H9 (cell line): ENCODE results near the gene FBXO41. TPM values are rescaled to one million over a fixed set of nuclear protein-coding genes. Genes with fewer than 3 reads are reported as not detected.

Source experiments
- DNase-seq: peaks from one replicate; pipeline ENCODE4 v3.0.0-alpha.2; 2017
- H2AFZ ChIP-seq: one replicate; pipeline ENCODE4 v1.6.1; 2013; ENCODE audit warnings: mild to moderate bottlenecking, low read length, control low read depth, moderate library complexity
- H2AK5ac ChIP-seq: 2 replicates; pipeline ENCODE4 v1.6.1; 2013; ENCODE audit warnings: low read length, control low read depth, mixed read lengths; ENCODE audit not compliant: insufficient read length
- H2BK120ac ChIP-seq: one replicate; pipeline ENCODE4 v1.6.1; 2013; ENCODE audit warnings: low read depth, mild to moderate bottlenecking, low read length, control low read depth, inconsistent platforms; ENCODE audit not compliant: poor library complexity, severe bottlenecking
- H2BK12ac ChIP-seq: 2 replicates; pipeline ENCODE4 v1.6.1; 2013; ENCODE audit warnings: low read length, control low read depth, mixed read lengths, low read depth; ENCODE audit not compliant: insufficient read length
- H2BK15ac ChIP-seq: 2 replicates; pipeline ENCODE4 v1.6.1; 2013; ENCODE audit warnings: low read depth, low read length, control low read depth
- H2BK20ac ChIP-seq: one replicate; pipeline ENCODE4 v1.6.1; 2013; ENCODE audit warnings: low read depth, mild to moderate bottlenecking, low read length, control low read depth, inconsistent platforms; ENCODE audit not compliant: poor library complexity, severe bottlenecking
- H2BK5ac ChIP-seq: 2 replicates; pipeline ENCODE4 v1.6.1; 2013; ENCODE audit warnings: low read length, control low read depth, mixed read lengths; ENCODE audit not compliant: insufficient read length
- H3K14ac ChIP-seq: 2 replicates; pipeline ENCODE4 v1.6.1; 2013; ENCODE audit warnings: low read length, control low read depth; ENCODE audit not compliant: insufficient read depth
- H3K18ac ChIP-seq: 2 replicates; pipeline ENCODE4 v1.6.1; 2013; ENCODE audit warnings: low read depth, mild to moderate bottlenecking, mixed read lengths, low read length, control low read depth; ENCODE audit not compliant: insufficient read length
- H3K23ac ChIP-seq: 2 replicates; pipeline ENCODE4 v1.6.1; 2013; ENCODE audit warnings: low read length, control low read depth, mixed read lengths, low read depth; ENCODE audit not compliant: insufficient read length
- H3K23me2 ChIP-seq: 2 replicates; pipeline ENCODE4 v1.6.1; 2013; ENCODE audit warnings: low read depth, mild to moderate bottlenecking, mixed read lengths, low read length, control low read depth; ENCODE audit not compliant: insufficient read length, poor library complexity, severe bottlenecking
- H3K27ac ChIP-seq: 2 replicates; pipeline ENCODE4 v1.5.1; 2013; ENCODE audit warnings: low read length, control low read depth, mixed read lengths, low read depth; ENCODE audit not compliant: insufficient read length
- H3K27me3 ChIP-seq: 2 replicates; pipeline ENCODE4 v1.6.1; 2013; ENCODE audit warnings: low read length, control low read depth, inconsistent platforms; ENCODE audit not compliant: insufficient read depth
- H3K4ac ChIP-seq: 2 replicates; pipeline ENCODE4 v1.6.1; 2013; ENCODE audit warnings: low read depth, mild to moderate bottlenecking, control low read depth, inconsistent platforms, low read length, moderate library complexity
- H3K4me1 ChIP-seq: 2 replicates; pipeline ENCODE4 v1.6.1; 2013; ENCODE audit warnings: low read length, control low read depth, inconsistent platforms; ENCODE audit not compliant: insufficient read depth
- H3K4me2 ChIP-seq: 2 replicates; pipeline ENCODE4 v1.6.1; 2013; ENCODE audit warnings: low read length, control low read depth, mixed read lengths; ENCODE audit not compliant: insufficient read length, insufficient read depth
- H3K56ac ChIP-seq: 2 replicates; pipeline ENCODE4 v1.6.1; 2013; ENCODE audit warnings: low read depth, mild to moderate bottlenecking, mixed read lengths, low read length, control low read depth; ENCODE audit not compliant: insufficient read length
- H3K79me1 ChIP-seq: 2 replicates; pipeline ENCODE4 v1.6.1; 2013; ENCODE audit warnings: low read depth, mild to moderate bottlenecking, moderate library complexity, low read length, control low read depth, inconsistent platforms; ENCODE audit not compliant: insufficient read depth, poor library complexity, severe bottlenecking
- H3K79me2 ChIP-seq: 2 replicates; pipeline ENCODE4 v1.6.1; 2013; ENCODE audit warnings: low read length, control low read depth, inconsistent platforms; ENCODE audit not compliant: insufficient read depth
- H3K9ac ChIP-seq: 2 replicates; pipeline ENCODE4 v1.6.1; 2013; ENCODE audit warnings: low read length, control low read depth, mixed read lengths; ENCODE audit not compliant: insufficient read length; ENCODE audit errors: extremely low read depth
- H3K9me3 ChIP-seq: one replicate; pipeline ENCODE4 v1.6.1; 2013; ENCODE audit warnings: low read depth, low read length, inconsistent platforms; ENCODE audit not compliant: control insufficient read depth
- H3T11ph ChIP-seq: one replicate; pipeline ENCODE4 v1.6.1; 2013; ENCODE audit warnings: mild to moderate bottlenecking, low read length, control low read depth, inconsistent platforms
- H4K20me1 ChIP-seq: one replicate; pipeline ENCODE4 v1.6.1; 2013; ENCODE audit not compliant: control insufficient read depth, insufficient read length, insufficient read depth
- H4K5ac ChIP-seq: 2 replicates; pipeline ENCODE4 v1.6.1; 2013; ENCODE audit warnings: low read depth, mild to moderate bottlenecking, mixed read lengths, low read length, control low read depth; ENCODE audit not compliant: insufficient read length
- H4K8ac ChIP-seq: replicated peaks from 2 replicates; pipeline ENCODE4 v1.6.1; 2013; ENCODE audit warnings: low read length, control low read depth, mixed read lengths, low read depth; ENCODE audit not compliant: insufficient read length
- H4K91ac ChIP-seq: 2 replicates; pipeline ENCODE4 v1.6.1; 2013; ENCODE audit warnings: low read depth, mild to moderate bottlenecking, moderate library complexity, mixed read lengths, low read length, control low read depth; ENCODE audit not compliant: insufficient read length
- H3K27ac Mint-ChIP-seq, 3 experiments: 2 replicates in 2 of 3; 3 replicates in 1 of 3; pipeline ENCODE4 v1.8.0; 2020 to 2021; ENCODE audit warnings: mixed read lengths in 3 of 3, mild to moderate bottlenecking in 1 of 3, moderate library complexity in 1 of 3
- H3K27me3 Mint-ChIP-seq: 2 replicates; pipeline ENCODE4 v1.8.0; 2021; ENCODE audit warnings: low read depth, mild to moderate bottlenecking, moderate library complexity, mixed read lengths
- H3K36me3 Mint-ChIP-seq, 3 experiments: 2 replicates in 2 of 3; 3 replicates in 1 of 3; pipeline ENCODE4 v1.8.0; 2020 to 2021; ENCODE audit warnings: low read depth in 3 of 3, mixed read lengths in 3 of 3; ENCODE audit not compliant: insufficient read depth in 1 of 3
- H3K4me1 Mint-ChIP-seq, 2 experiments: 2 replicates each; pipeline ENCODE4 v1.8.0; 2020; ENCODE audit warnings: mixed read lengths in 2 of 2
- H3K4me3 Mint-ChIP-seq, 2 experiments: 2 replicates in 1 of 2; 3 replicates in 1 of 2; pipeline ENCODE4 v1.8.0; 2020 to 2021; ENCODE audit warnings: mild to moderate bottlenecking in 2 of 2, mixed read lengths in 2 of 2, moderate library complexity in 1 of 2
- H3K9me3 Mint-ChIP-seq, 2 experiments: 2 replicates in 1 of 2; 3 replicates in 1 of 2; pipeline ENCODE4 v1.8.0; 2020; ENCODE audit warnings: mild to moderate bottlenecking in 2 of 2, mixed read lengths in 2 of 2, moderate library complexity in 1 of 2
- CTCF ChIP-seq: fragments of 200-600 bp; sonication (generic); conservative IDR thresholded peaks from 3 replicates; pipeline ENCODE4 v1.8.0; 2021; ENCODE audit warnings: antibody characterized with exemption, mild to moderate bottlenecking
- WGBS: extraction: QIAGEN DNeasy Blood & Tissue Kit; methylation state at CpG from one replicate; pipeline ENCODE4 v1.1.7; 2013; ENCODE audit warnings: missing lambda C conversion rate, low lambda C conversion rate, mixed read lengths; ENCODE audit not compliant: insufficient read length; ENCODE audit errors: extremely low coverage; 5-methylcytosine and 5-hydroxymethylcytosine counted together
- total RNA-seq: library from RNA; stranded (reverse); gene quantifications from 2 replicates; pipeline ENCODE4 v1.2.1, GENCODE V29; 2021

The FBXO41 gene
- total RNA-seq, 1 experiment from 2014 or later, result 16.2 TPM

GRCh38 chr2:73225513-73226360 lies 58.5 kb downstream of the FBXO41 start:
- Histone ChIP-seq H3K23me2 (no peaks in the 10 kb centered on the region), H3K23ac (no peak overlapping the region), H4K20me1 (no peaks in the 10 kb centered on the region), H3K79me2 (no peaks in the 10 kb centered on the region), H3K79me1 (no peaks in the 10 kb centered on the region), H2BK20ac (no peak overlapping the region), H3K56ac (no peak overlapping the region), H3T11ph (no peak overlapping the region), H3K14ac (no peak overlapping the region), H3K27ac (no peak overlapping the region), H2BK15ac (no peak overlapping the region), H3K9me3 (no peaks in the 10 kb centered on the region), H4K5ac (no peak overlapping the region), H2BK5ac (no peak overlapping the region), H4K8ac (no peak overlapping the region), H2AFZ (no peak overlapping the region), H2BK12ac (no peak overlapping the region), H3K4me2 (no peak overlapping the region), H3K4ac (no peak overlapping the region), H3K27me3 (no peaks in the 10 kb centered on the region), H3K4me1 (no peaks in the 10 kb centered on the region), H4K91ac (no peak overlapping the region), H2AK5ac (no peak overlapping the region), H3K18ac (no peak overlapping the region), H2BK120ac (no peak overlapping the region), H3K9ac (no peak overlapping the region)
- no peak for DNase-seq
- H3K27ac Mint-ChIP-seq, result no peak overlapping the region; a peak in 1 of 7 replicates
- no CpG with 5 or more reads among the region's 9 CpGs for WGBS
- no peaks in the 10 kb centered on the region for H3K4me1 Mint-ChIP-seq
- H3K4me3 Mint-ChIP-seq, result no peak overlapping the region
- no peaks in the 10 kb centered on the region for H3K9me3 Mint-ChIP-seq
- H3K36me3 Mint-ChIP-seq, result peaks cover 13 to 47% (median 44%) of the 10 kb centered on the region in 3 experiments; a peak in 6 of 7 replicates
- H3K27me3 Mint-ChIP-seq, result no peaks in the 10 kb centered on the region
- no peak for TF ChIP-seq CTCF
